ENCODE measurements around the gene GPC6. TPM values are rescaled to one million over a fixed set of nuclear protein-coding genes. Genes with fewer than 3 reads are reported as not detected.
A peak's percentile ranks its signal among the peaks of the same experiment; 100 is the strongest.

GPC6 gene
- total and polyA plus RNA-seq, 4 donors = 5.9 to 29.1 (median 18.2) TPM

- Histone ChIP-seq H3K27ac (ENCODE audit: low read depth in 1 of 2, low read length in 2 of 2) (no peak overlapping the region), H3K9ac (ENCODE audit: low read depth in 1 of 2, low read length in 2 of 2) (peak overlapping the region in 1 of 2 donors; percentile 23), H3K36me3 (ENCODE audit: control insufficient read depth in 4 of 4, insufficient read depth in 3 of 4, low read depth in 1 of 4, low read length in 3 of 4) (no peaks in the 10 kb centered on the region), H3K9me3 (ENCODE audit: control insufficient read depth in 4 of 4, low read length in 3 of 4) (no peaks in the 10 kb centered on the region), H3K27me3 (ENCODE audit: control insufficient read depth in 4 of 4, insufficient read depth in 4 of 4, low read length in 3 of 4) (no peaks in the 10 kb centered on the region), H3K4me3 (ENCODE audit: low read depth in 1 of 3, low read length in 3 of 3) (no peak overlapping the region), H3K4me1 (ENCODE audit: control insufficient read depth in 4 of 4, insufficient read depth in 4 of 4, low read length in 3 of 4) (peaks cover 0 to 8% (median 4%) of the 10 kb centered on the region in 4 donors)
- peak; percentile 52 for DNase-seq (ENCODE audit: low spot score)
- 1% methylated on average over 4 of the region's 4 CpGs for WGBS
- TF ChIP-seq RXRA (IDR thresholded peaks at IDR 0.05) = peak; percentile 19 to 45
- TF ChIP-seq EGR1 (IDR thresholded peaks at IDR 0.05; ENCODE audit: low read depth in 2 of 2) = no peak
- peak; percentile 91 for TF ChIP-seq CTCF (IDR thresholded peaks at IDR 0.05; ENCODE audit: low read depth, low read length, missing input control)
- no peak for TF ChIP-seq NR2F2 (IDR thresholded peaks at IDR 0.05)
- TF ChIP-seq, protein P1, sequence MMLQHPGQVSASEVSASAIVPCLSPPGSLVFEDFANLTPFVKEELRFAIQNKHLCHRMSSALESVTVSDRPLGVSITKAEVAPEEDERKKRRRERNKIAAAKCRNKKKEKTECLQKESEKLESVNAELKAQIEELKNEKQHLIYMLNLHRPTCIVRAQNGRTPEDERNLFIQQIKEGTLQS (IDR thresholded peaks at IDR 0.05) = peak; percentile 34
- no peak for TF ChIP-seq REST (IDR thresholded peaks at IDR 0.05)
- TF ChIP-seq, protein P2, sequence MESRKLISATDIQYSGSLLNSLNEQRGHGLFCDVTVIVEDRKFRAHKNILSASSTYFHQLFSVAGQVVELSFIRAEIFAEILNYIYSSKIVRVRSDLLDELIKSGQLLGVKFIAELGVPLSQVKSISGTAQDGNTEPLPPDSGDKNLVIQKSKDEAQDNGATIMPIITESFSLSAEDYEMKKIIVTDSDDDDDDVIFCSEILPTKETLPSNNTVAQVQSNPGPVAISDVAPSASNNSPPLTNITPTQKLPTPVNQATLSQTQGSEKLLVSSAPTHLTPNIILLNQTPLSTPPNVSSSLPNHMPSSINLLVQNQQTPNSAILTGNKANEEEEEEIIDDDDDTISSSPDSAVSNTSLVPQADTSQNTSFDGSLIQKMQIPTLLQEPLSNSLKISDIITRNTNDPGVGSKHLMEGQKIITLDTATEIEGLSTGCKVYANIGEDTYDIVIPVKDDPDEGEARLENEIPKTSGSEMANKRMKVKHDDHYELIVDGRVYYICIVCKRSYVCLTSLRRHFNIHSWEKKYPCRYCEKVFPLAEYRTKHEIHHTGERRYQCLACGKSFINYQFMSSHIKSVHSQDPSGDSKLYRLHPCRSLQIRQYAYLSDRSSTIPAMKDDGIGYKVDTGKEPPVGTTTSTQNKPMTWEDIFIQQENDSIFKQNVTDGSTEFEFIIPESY (IDR thresholded peaks at IDR 0.05) = no peak
- no peak for TF ChIP-seq HNF4G (IDR thresholded peaks at IDR 0.05)
- no peak for TF ChIP-seq FOXA2 (IDR thresholded peaks at IDR 0.05)
- no peak for TF ChIP-seq FOXA1 (IDR thresholded peaks at IDR 0.05)
- TF ChIP-seq SP1 (IDR thresholded peaks at IDR 0.05) = no peak
- TF ChIP-seq YY1 (IDR thresholded peaks at IDR 0.05) = no peak
- TF ChIP-seq GABPA (IDR thresholded peaks at IDR 0.05 in 1 of 2, conservative IDR thresholded peaks at IDR 0.05 in 1 of 2) = no peak
- TF ChIP-seq TAF1 (conservative IDR thresholded peaks at IDR 0.05) = no peak
- TF ChIP-seq, protein P3, sequence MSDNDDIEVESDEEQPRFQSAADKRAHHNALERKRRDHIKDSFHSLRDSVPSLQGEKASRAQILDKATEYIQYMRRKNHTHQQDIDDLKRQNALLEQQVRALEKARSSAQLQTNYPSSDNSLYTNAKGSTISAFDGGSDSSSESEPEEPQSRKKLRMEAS (IDR thresholded peaks at IDR 0.05) = no peak
- TF ChIP-seq RAD21 (IDR thresholded peaks at IDR 0.05) = peak; percentile 97 to 99
- TF ChIP-seq HNF4A (conservative IDR thresholded peaks at IDR 0.05) = no peak
- peak; percentile 29 to 78 for TF ChIP-seq JUND (IDR thresholded peaks at IDR 0.05)
These were observed 1135.9 kb downstream of the GPC6 start for GRCh38 chr13:94362411-94362909.

Data from liver (tissue), 9 donors.